ENCODE results near the gene RHEX.

The RHEX gene

GRCh38 chr1:206144605-206145004, 91.6 kb downstream of the RHEX start:
- H3K4me3 ChIP-seq (ENCODE audit: low read depth, low read length), result no peak overlapping the region
- TF ChIP-seq CTCF (IDR thresholded peaks at IDR 0.05; ENCODE audit: insufficient read depth, low read depth, low read length, missing control alignments), result no peak
- DNase-seq (ENCODE audit: low read depth), result no peak

GRCh38 chr1:206145771-206146290, 92.9 kb downstream of the RHEX start:
- no peak for TF ChIP-seq CTCF (IDR thresholded peaks at IDR 0.05; ENCODE audit: insufficient read depth, low read depth, low read length, missing control alignments)
- no peak for DNase-seq (ENCODE audit: low read depth)
- H3K4me3 ChIP-seq (ENCODE audit: low read depth, low read length), result no peak overlapping the region
